Measurements from ENCODE around the gene ADA.
"Not testable (repeated sequence)": the region's sequence is repeated elsewhere in the genome, so short reads cannot be mapped to it uniquely, and the experiment has no call there.

The ADA gene

DNA sequence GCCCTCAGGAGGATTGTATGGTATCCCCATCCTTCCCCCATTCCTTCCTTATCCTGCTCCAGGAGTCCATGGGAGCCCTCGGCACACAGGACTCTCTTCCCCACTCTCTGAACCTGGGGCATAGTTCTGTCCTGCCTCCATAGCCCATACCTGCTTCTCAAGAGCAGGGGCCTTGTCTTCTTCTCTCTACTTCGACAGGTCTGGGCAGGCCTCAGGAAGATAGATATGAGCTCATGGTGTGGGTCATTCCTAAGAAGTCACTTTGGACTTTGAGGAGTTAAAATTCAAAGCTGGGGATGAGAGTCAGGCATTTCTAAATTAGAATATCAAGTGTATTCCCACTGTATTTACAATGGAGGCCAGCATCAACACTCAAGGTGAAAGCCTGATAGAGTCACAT lies 8.4 kb upstream of the ADA start:
- H3K4me2 ChIP-seq (ENCODE audit: low read length), result no peak overlapping the region
- H3K27me3 ChIP-seq (ENCODE audit: control insufficient read depth, low read length), result peaks cover 3% of the 10 kb centered on the region; the same call in 1 of the 2 replicates
- no peaks in the 10 kb centered on the region for H3K36me3 ChIP-seq (ENCODE audit: control insufficient read depth, low read length)
- H4K20me1 ChIP-seq (ENCODE audit: control insufficient read depth, insufficient read depth, low read depth, low read length), result no peaks in the 10 kb centered on the region
- no peaks in the 10 kb centered on the region for H3F3A ChIP-seq (ENCODE audit: control insufficient read depth, insufficient read depth)
- no peaks in the 10 kb centered on the region for H3K79me2 ChIP-seq (ENCODE audit: control insufficient read depth, low read length)
- TF ChIP-seq, protein P1, sequence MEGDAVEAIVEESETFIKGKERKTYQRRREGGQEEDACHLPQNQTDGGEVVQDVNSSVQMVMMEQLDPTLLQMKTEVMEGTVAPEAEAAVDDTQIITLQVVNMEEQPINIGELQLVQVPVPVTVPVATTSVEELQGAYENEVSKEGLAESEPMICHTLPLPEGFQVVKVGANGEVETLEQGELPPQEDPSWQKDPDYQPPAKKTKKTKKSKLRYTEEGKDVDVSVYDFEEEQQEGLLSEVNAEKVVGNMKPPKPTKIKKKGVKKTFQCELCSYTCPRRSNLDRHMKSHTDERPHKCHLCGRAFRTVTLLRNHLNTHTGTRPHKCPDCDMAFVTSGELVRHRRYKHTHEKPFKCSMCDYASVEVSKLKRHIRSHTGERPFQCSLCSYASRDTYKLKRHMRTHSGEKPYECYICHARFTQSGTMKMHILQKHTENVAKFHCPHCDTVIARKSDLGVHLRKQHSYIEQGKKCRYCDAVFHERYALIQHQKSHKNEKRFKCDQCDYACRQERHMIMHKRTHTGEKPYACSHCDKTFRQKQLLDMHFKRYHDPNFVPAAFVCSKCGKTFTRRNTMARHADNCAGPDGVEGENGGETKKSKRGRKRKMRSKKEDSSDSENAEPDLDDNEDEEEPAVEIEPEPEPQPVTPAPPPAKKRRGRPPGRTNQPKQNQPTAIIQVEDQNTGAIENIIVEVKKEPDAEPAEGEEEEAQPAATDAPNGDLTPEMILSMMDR (IDR thresholded peaks at IDR 0.05; ENCODE audit: low read depth, low read length, poor library complexity, severe bottlenecking), result no peak
- TF ChIP-seq EZH2phosphoT487 (IDR thresholded peaks at IDR 0.05; ENCODE audit: borderline replicate concordance, low read length), result no peak
- H3K4me3 ChIP-seq (ENCODE audit: low read length), result no peak overlapping the region
- H3K9me3 ChIP-seq (ENCODE audit: control insufficient read depth, insufficient read depth, low read length), result no peaks in the 10 kb centered on the region
- no peak overlapping the region for H3K27ac ChIP-seq (ENCODE audit: low read depth, low read length)
- H3K9me2 ChIP-seq (replicated peaks; ENCODE audit: control insufficient read depth, low read length), result no peaks in the 10 kb centered on the region
- no peaks in the 10 kb centered on the region for H3K4me1 ChIP-seq (ENCODE audit: control insufficient read depth, low read length)

DNA sequence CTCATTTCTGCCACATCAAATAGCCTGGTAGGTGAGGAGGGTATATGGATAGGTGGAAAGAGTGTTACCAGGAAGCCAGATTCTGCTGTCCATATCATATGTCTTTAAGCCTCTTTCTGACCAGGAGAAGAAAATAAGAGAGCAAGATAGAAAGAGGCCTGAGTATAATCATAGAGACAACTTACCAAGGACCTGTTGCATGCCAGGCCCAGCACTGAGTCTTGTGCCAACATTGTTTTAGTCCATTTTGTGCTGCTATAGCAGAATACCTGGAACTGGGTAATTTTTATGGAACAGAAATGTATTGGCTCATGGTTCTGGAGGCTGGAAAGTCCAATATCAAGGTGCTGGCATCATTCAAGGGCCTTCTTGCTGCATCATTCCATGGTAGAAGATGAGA lies 7.3 kb upstream of the ADA start:
- Histone ChIP-seq H3K4me3 (ENCODE audit: low read length) (no peak overlapping the region), H3K27ac (ENCODE audit: low read depth, low read length) (no peak overlapping the region), H3K4me1 (ENCODE audit: control insufficient read depth, low read length) (no peaks in the 10 kb centered on the region), H3K36me3 (ENCODE audit: control insufficient read depth, low read length) (no peaks in the 10 kb centered on the region), H3K9me2 (replicated peaks; ENCODE audit: control insufficient read depth, low read length) (no peaks in the 10 kb centered on the region), H4K20me1 (ENCODE audit: control insufficient read depth, insufficient read depth, low read depth, low read length) (no peaks in the 10 kb centered on the region), H3K79me2 (ENCODE audit: control insufficient read depth, low read length) (no peaks in the 10 kb centered on the region), H3K4me2 (ENCODE audit: low read length) (no peak overlapping the region), H3F3A (ENCODE audit: control insufficient read depth, insufficient read depth) (no peaks in the 10 kb centered on the region), H3K27me3 (ENCODE audit: control insufficient read depth, low read length) (peaks cover 7% of the 10 kb centered on the region; the same call in 1 of the 2 replicates), H3K9me3 (ENCODE audit: control insufficient read depth, insufficient read depth, low read length) (no peaks in the 10 kb centered on the region)
- TF ChIP-seq, protein P1 (IDR thresholded peaks at IDR 0.05; ENCODE audit: low read depth, low read length, poor library complexity, severe bottlenecking), result no peak
- TF ChIP-seq EZH2phosphoT487 (IDR thresholded peaks at IDR 0.05; ENCODE audit: borderline replicate concordance, low read length), result no peak

DNA sequence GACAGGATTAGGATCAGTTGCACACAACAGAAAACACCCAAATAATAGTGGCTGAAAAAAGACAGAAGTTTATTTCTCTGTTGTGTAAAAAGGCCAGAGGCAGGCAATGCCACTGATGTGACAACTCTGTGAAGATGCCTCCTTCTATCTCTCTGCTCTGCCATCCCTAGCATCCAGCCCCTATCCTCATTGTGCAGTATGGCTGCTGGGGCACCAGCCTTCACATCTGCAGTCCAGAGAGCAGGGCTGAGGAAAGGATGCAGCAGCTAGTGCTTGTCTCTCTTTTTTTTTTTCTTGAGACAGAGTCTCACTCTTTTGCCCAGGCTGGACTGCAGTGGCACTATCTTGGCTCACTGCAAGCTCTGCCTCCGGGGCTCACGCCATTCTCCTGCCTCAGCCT lies 6.4 kb upstream of the ADA start:
- H3K4me2 ChIP-seq (ENCODE audit: low read length), result no peak overlapping the region
- peaks cover 15% of the 10 kb centered on the region for H3K27me3 ChIP-seq (ENCODE audit: control insufficient read depth, low read length)
- H3K9me3 ChIP-seq (ENCODE audit: control insufficient read depth, insufficient read depth, low read length), result no peaks in the 10 kb centered on the region
- no peaks in the 10 kb centered on the region for H3F3A ChIP-seq (ENCODE audit: control insufficient read depth, insufficient read depth)
- H3K9me2 ChIP-seq (replicated peaks; ENCODE audit: control insufficient read depth, low read length), result no peaks in the 10 kb centered on the region
- no peak overlapping the region for H3K27ac ChIP-seq (ENCODE audit: low read depth, low read length)
- TF ChIP-seq EZH2phosphoT487 (IDR thresholded peaks at IDR 0.05; ENCODE audit: borderline replicate concordance, low read length), result no peak
- H3K4me3 ChIP-seq (ENCODE audit: low read length), result no peak overlapping the region
- peaks cover 3% of the 10 kb centered on the region; the same call in 1 of the 2 replicates for H3K4me1 ChIP-seq (ENCODE audit: control insufficient read depth, low read length)
- H3K36me3 ChIP-seq (ENCODE audit: control insufficient read depth, low read length), result no peaks in the 10 kb centered on the region
- H4K20me1 ChIP-seq (ENCODE audit: control insufficient read depth, insufficient read depth, low read depth, low read length), result no peaks in the 10 kb centered on the region
- no peaks in the 10 kb centered on the region for H3K79me2 ChIP-seq (ENCODE audit: control insufficient read depth, low read length)

DNA sequence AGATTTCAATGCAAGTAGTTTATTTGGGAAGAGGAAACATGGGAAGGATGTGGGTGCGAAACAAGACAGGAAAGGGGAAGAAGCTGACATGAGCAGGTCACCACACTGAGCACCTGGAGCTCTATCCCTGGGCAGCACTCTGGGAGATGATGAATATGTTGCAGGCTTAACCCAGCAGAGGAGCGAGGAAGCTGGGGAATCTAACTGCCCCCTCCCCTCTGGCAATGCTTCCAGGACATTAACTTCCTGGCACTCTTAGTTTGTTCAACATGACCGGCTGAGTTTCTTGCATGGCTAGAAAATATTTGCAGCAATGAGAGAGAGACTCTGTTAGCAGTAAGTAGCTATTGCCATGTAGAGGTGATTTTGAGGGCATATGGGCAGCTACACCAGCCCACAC lies 4.9 kb upstream of the ADA start:
- H3K36me3 ChIP-seq (ENCODE audit: control insufficient read depth, low read length), result no peaks in the 10 kb centered on the region
- H3K4me3 ChIP-seq (ENCODE audit: low read length), result no peak overlapping the region
- no peaks in the 10 kb centered on the region for H3K9me2 ChIP-seq (replicated peaks; ENCODE audit: control insufficient read depth, low read length)
- H3K9me3 ChIP-seq (ENCODE audit: control insufficient read depth, insufficient read depth, low read length), result no peaks in the 10 kb centered on the region
- H3K4me1 ChIP-seq (ENCODE audit: control insufficient read depth, low read length), result peaks cover 10% of the 10 kb centered on the region
- peaks cover 19% of the 10 kb centered on the region for H3K27me3 ChIP-seq (ENCODE audit: control insufficient read depth, low read length)
- TF ChIP-seq, protein P1 (IDR thresholded peaks at IDR 0.05; ENCODE audit: low read depth, low read length, poor library complexity, severe bottlenecking), result no peak
- H3F3A ChIP-seq (ENCODE audit: control insufficient read depth, insufficient read depth), result 0 out of 2 replicates have a peak, but pooled peaks cover 3% of the 10 kb centered on the region
- H3K4me2 ChIP-seq (ENCODE audit: low read length), result no peak overlapping the region
- no peak overlapping the region for H3K27ac ChIP-seq (ENCODE audit: low read depth, low read length)
- H3K79me2 ChIP-seq (ENCODE audit: control insufficient read depth, low read length), result no peaks in the 10 kb centered on the region
- no peaks in the 10 kb centered on the region for H4K20me1 ChIP-seq (ENCODE audit: control insufficient read depth, insufficient read depth, low read depth, low read length)

DNA sequence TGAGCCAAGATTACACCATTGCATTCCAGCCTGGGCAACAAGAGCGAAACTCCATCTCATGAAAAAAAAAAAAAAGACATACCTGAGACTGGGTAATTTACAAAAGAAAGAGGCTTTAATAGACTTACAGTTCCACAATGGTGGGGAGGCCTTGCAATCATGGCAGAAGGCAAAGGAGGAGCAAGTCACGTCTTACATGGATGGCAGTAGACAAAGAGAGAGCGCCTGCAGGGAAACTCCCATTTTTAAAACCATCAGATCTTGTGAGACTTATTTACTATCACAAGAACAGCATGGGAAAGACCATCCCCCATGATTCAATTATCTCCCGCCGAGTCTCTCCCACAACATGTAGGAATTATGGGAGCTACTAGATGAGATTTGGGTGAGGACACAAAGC lies 2.7 kb upstream of the ADA start:
- not testable (repeated sequence) for H3F3A ChIP-seq (ENCODE audit: control insufficient read depth, insufficient read depth); H3K9me3 ChIP-seq (ENCODE audit: control insufficient read depth, insufficient read depth, low read length); H4K20me1 ChIP-seq (ENCODE audit: control insufficient read depth, insufficient read depth, low read depth, low read length); H3K27ac ChIP-seq (ENCODE audit: low read depth, low read length); H3K4me3 ChIP-seq (ENCODE audit: low read length); H3K4me2 ChIP-seq (ENCODE audit: low read length); H3K36me3 ChIP-seq (ENCODE audit: control insufficient read depth, low read length); H3K9me2 ChIP-seq (replicated peaks; ENCODE audit: control insufficient read depth, low read length)
- Histone ChIP-seq H3K79me2 (ENCODE audit: control insufficient read depth, low read length) (peaks cover 15% of the 10 kb centered on the region), H3K4me1 (ENCODE audit: control insufficient read depth, low read length) (peaks cover 30% of the 10 kb centered on the region), H3K27me3 (ENCODE audit: control insufficient read depth, low read length) (peaks cover 19% of the 10 kb centered on the region)

Data from DOHH2 (cell line).